SU-DHL-6 (cell line): ENCODE measurements around the gene FAM187B.

Source experiments
- EZH2phosphoT487 ChIP-seq: fragments of 200-600 bp; sonication (generic), shearing (Covaris generic); conservative IDR thresholded peaks from 2 replicates; pipeline ENCODE4 v1.6.1; 2018; ENCODE audit warnings: mild to moderate bottlenecking, antibody characterized with exemption, low read length, moderate library complexity, mixed read lengths
- TF ChIP-seq, protein P1 (sequence below): fragments of 200-600 bp; sonication (generic); IDR thresholded peaks from one replicate; pipeline ENCODE4 v1.5.1; 2017; ENCODE audit warnings: antibody characterized with exemption, mild to moderate bottlenecking, low read length, moderate library complexity; ENCODE audit not compliant: insufficient read depth, poor library complexity, severe bottlenecking

GRCh38 chr19:35249146-35249847 lies 20.8 kb upstream of the FAM187B start:
- TF ChIP-seq, protein P1, sequence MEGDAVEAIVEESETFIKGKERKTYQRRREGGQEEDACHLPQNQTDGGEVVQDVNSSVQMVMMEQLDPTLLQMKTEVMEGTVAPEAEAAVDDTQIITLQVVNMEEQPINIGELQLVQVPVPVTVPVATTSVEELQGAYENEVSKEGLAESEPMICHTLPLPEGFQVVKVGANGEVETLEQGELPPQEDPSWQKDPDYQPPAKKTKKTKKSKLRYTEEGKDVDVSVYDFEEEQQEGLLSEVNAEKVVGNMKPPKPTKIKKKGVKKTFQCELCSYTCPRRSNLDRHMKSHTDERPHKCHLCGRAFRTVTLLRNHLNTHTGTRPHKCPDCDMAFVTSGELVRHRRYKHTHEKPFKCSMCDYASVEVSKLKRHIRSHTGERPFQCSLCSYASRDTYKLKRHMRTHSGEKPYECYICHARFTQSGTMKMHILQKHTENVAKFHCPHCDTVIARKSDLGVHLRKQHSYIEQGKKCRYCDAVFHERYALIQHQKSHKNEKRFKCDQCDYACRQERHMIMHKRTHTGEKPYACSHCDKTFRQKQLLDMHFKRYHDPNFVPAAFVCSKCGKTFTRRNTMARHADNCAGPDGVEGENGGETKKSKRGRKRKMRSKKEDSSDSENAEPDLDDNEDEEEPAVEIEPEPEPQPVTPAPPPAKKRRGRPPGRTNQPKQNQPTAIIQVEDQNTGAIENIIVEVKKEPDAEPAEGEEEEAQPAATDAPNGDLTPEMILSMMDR, result no peak
- no peak for TF ChIP-seq EZH2phosphoT487
